Left hindlimb (tissue), 1 donor: ENCODE data around the gene MINAR1.

ENCODE experiments used
- DNase-seq: peaks from one replicate; pipeline ENCODE4 v3.0.0-alpha.2; 2018

MINAR1 gene

GRCh38 chr15:79466488-79466887, 34.4 kb downstream of the MINAR1 start:
- DNase-seq, result no peak

- DNase-seq, result no peak
These were observed 35.9 kb downstream of the MINAR1 start for GRCh38 chr15:79467865-79468586.

GRCh38 chr15:79472446-79472845, 40.3 kb downstream of the MINAR1 start:
- DNase-seq, result no peak

- DNase-seq, result no peak
These were observed 42.1 kb downstream of the MINAR1 start for GRCh38 chr15:79474252-79474651.

GRCh38 chr15:79475306-79475705, 43.2 kb downstream of the MINAR1 start:
- DNase-seq, result no peak

- DNase-seq, result no peak
These were observed 46.0 kb downstream of the MINAR1 start for GRCh38 chr15:79478108-79478507.

GRCh38 chr15:79479616-79480015, 47.5 kb downstream of the MINAR1 start:
- no peak for DNase-seq

- DNase-seq, result no peak
These were observed 49.7 kb downstream of the MINAR1 start for GRCh38 chr15:79481793-79482192.
